A549 (cell line): ENCODE measurements around the gene MIA. TPM values are rescaled to one million over a fixed set of nuclear protein-coding genes. Genes with fewer than 3 reads are reported as not detected.

Experiments used
- ATAC-seq, 2 experiments: fragments of 200-7000 bp in 1 of 2; fragments of >200 bp in 1 of 2; cut with Nextera tagmentation in 1 of 2; cut with Tn5 transposase in 1 of 2; 3 replicates each; pipeline versions ENCODE4 v1.8.0 to v1.9.1; 2018 to 2020; ENCODE audit warnings: mild to moderate bottlenecking in 1 of 2, moderate library complexity in 1 of 2
- CTCF ChIA-PET: fragments of 300-600 bp; sonication (Branson Sonifier 250); formaldehyde crosslinking; extraction: SDS; loops from one replicate; lab custom pipeline; 2021; ENCODE audit warnings: antibody characterized with exemption, inconsistent platforms; lab: Yijun Ruan, JAX
- POLR2A ChIA-PET: fragments of 350-600 bp; formaldehyde crosslinking; extraction: SDS; loops from one replicate; lab custom pipeline; 2021; ENCODE audit warnings: antibody characterized with exemption, inconsistent platforms; lab: Yijun Ruan, JAX
- DNase-seq, 2 experiments: peaks; one replicate each; pipeline versions ENCODE4 v3.0.0 to v3.0.0-alpha.2; 2011 to 2016; ENCODE audit warnings: low read depth in 1 of 2, low spot score in 1 of 2
- FAIRE-seq: peaks from 2 replicates; lab custom pipeline; 2011; peaks lifted over from hg19 to GRCh38; lab: Jason Lieb, UNC
- H3K27ac ChIP-seq, 2 experiments: fragments of >200 bp; sonication (Bioruptor Twin); formaldehyde crosslinking; 3 replicates each; pipeline ENCODE4 v1.5.1; 2016 to 2017
- H3K4me1 ChIP-seq: fragments of >200 bp; sonication (Bioruptor Twin); formaldehyde crosslinking; 3 replicates; pipeline ENCODE4 v1.6.1; 2016
- H3K4me2 ChIP-seq: fragments of >200 bp; sonication (Bioruptor Twin); formaldehyde crosslinking; 3 replicates; pipeline ENCODE4 v1.6.1; 2016
- H3K4me3 ChIP-seq: fragments of >200 bp; sonication (Bioruptor Twin); formaldehyde crosslinking; 3 replicates; pipeline ENCODE4 v1.5.1; 2016
- H3K9me3 ChIP-seq: fragments of >200 bp; sonication (Bioruptor Twin); formaldehyde crosslinking; 3 replicates; pipeline ENCODE4 v1.6.1; 2016
- CEBPB ChIP-seq, 2 experiments: fragments of >200 bp in 1 of 2; sonication (Bioruptor Twin) in 1 of 2; formaldehyde crosslinking in 1 of 2; IDR thresholded peaks; 2 replicates each; pipeline ENCODE4 v1.6.1; 2012 to 2016
- EHMT2 ChIP-seq: fragments of 200-600 bp; sonication (generic); IDR thresholded peaks from 2 replicates; pipeline ENCODE4 v1.6.1; 2016; ENCODE audit warnings: antibody characterized with exemption, low read depth, mild to moderate bottlenecking, moderate library complexity
- HOXA7 ChIP-seq: fragments of 250-450 bp; sonication (Bioruptor Pico); IDR thresholded peaks from 2 replicates; pipeline ENCODE4 v1.5.0; 2020; ENCODE audit warnings: mild to moderate bottlenecking, moderate library complexity
- REST ChIP-seq: fragments of 200-600 bp; sonication (generic); IDR thresholded peaks from 2 replicates; pipeline ENCODE4 v1.6.1; 2016; ENCODE audit warnings: antibody characterized with exemption, mild to moderate bottlenecking, moderate library complexity
- RFX5 ChIP-seq: fragments of 450-650 bp; IDR thresholded peaks from 2 replicates; pipeline ENCODE4 v1.7.1; 2014; ENCODE audit warnings: antibody characterized with exemption, mild to moderate bottlenecking, moderate library complexity
- ZSCAN20 ChIP-seq: fragments of 250-450 bp; sonication (Bioruptor Pico); IDR thresholded peaks from 2 replicates; pipeline ENCODE4 v1.8.0; 2022; ENCODE audit warnings: mild to moderate bottlenecking, moderate library complexity
- WGBS: methylation state at CpG from one replicate; pipeline ENCODE4 v1.1.6; 2017; ENCODE audit errors: missing lambda C conversion rate; 5-methylcytosine and 5-hydroxymethylcytosine counted together
- polyA plus RNA-seq, 4 experiments: library from polyadenylated mRNA; depleted of rRNA in 3 of 4; stranded (reverse); fragments of >200 nt; fragmentation: RNase III in 1 of 4; extraction: RNeasy Plus Mini Kit Qiagen cat#74134 plus additional on column Dnase treatment in 1 of 4; gene quantifications; 2 replicates in 3 of 4; 3 replicates in 1 of 4; pipeline ENCODE4 v1.2.3, GENCODE V29; 2011 to 2017
- TF ChIP-seq, protein P1 (sequence below): fragments of 250-450 bp; sonication (Bioruptor Pico); IDR thresholded peaks from 2 replicates; pipeline ENCODE4 v1.5.0; 2020; ENCODE audit warnings: low read depth, mild to moderate bottlenecking, moderate library complexity
- TF ChIP-seq, protein P2 (sequence below): fragments of >200 bp; sonication (Bioruptor Twin); formaldehyde crosslinking; IDR thresholded peaks from 3 replicates; pipeline ENCODE4 v1.5.1; 2016
- TF ChIP-seq, protein P3 (sequence below): fragments of 150-350 bp; IDR thresholded peaks from 2 replicates; pipeline ENCODE4 v1.6.1; 2014; ENCODE audit warnings: low read depth, mild to moderate bottlenecking, low read length

The MIA gene
- polyA plus RNA-seq, 2 of the 4 experiments (the other 2 are of a cell fraction): not detected

GRCh38 chr19:40756502-40757110 lies 18.7 kb upstream of the MIA start:
- 91% methylated on average over 11 of the region's 11 CpGs for WGBS
- DNase-seq (no peak), ATAC-seq (no peak), FAIRE-seq (no peak)
- no peak overlapping the region for H3K4me2 ChIP-seq
- ChIA-PET CTCF (interaction anchor here (1.5 to 9.7 kb wide), 6 partner anchors 10 to 122 kb away, joined by 4 to 71 read pairs (median 12); partner anchors contain the start of gene RAB4B), POLR2A (interaction anchor here (0.7 to 0.8 kb wide), 2 partner anchors 21 to 36 kb away, joined by 3 to 4 read pairs; partner anchors contain the start of gene RAB4B)
- H3K4me3 ChIP-seq: no peak overlapping the region
- H3K4me1 ChIP-seq: peaks cover 40% of the 10 kb centered on the region
- TF ChIP-seq RFX5: no peak
- TF ChIP-seq, protein P1, sequence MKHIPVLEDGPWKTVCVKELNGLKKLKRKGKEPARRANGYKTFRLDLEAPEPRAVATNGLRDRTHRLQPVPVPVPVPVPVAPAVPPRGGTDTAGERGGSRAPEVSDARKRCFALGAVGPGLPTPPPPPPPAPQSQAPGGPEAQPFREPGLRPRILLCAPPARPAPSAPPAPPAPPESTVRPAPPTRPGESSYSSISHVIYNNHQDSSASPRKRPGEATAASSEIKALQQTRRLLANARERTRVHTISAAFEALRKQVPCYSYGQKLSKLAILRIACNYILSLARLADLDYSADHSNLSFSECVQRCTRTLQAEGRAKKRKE: no peak
- no peaks in the 10 kb centered on the region for H3K9me3 ChIP-seq
- no peak overlapping the region for H3K27ac ChIP-seq

DNA sequence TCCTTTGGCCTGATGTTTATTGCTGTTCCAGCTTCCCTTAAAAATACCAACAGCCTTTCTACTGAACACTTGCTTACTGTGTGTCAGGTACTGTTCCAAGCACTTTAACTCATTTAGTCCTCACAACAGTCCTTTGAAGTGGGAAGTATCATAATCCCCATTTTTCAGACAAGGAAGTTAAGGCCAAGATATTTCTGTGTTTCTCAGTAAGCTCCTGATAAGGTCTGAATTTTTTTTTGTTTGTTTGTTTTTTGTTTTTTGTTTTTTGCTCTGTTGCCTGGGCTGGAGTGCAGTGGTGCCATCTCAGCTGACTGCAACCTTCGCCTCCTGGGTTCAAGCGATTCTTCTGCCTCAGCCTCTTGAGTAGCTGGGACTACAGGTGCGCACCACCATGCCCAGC lies 16.8 kb upstream of the MIA start:
- Histone ChIP-seq H3K9me3 (no peaks in the 10 kb centered on the region), H3K4me1 (peaks cover 30% of the 10 kb centered on the region), H3K27ac (no peak overlapping the region), H3K4me3 (no peak overlapping the region), H3K4me2 (no peak overlapping the region)
- ChIA-PET CTCF (interaction anchor here (0.5 to 9.7 kb wide), 10 partner anchors 16 to 294 kb away, joined by 4 to 71 read pairs (median 4); partner anchors contain the start of genes EGLN2 and RAB4B), POLR2A (interaction anchor here (1.0 to 1.5 kb wide), 4 partner anchors 8 to 41 kb away, joined by 3 to 5 read pairs (median 4); partner anchors contain the start of genes ACTMAP, COQ8B, ITPKC and RAB4B)
- 94% methylated on average over 3 of the region's 3 CpGs for WGBS
- FAIRE-seq: peak; percentile 83
- DNase-seq: no peak
- ATAC-seq: no peak
- TF ChIP-seq, protein P2, sequence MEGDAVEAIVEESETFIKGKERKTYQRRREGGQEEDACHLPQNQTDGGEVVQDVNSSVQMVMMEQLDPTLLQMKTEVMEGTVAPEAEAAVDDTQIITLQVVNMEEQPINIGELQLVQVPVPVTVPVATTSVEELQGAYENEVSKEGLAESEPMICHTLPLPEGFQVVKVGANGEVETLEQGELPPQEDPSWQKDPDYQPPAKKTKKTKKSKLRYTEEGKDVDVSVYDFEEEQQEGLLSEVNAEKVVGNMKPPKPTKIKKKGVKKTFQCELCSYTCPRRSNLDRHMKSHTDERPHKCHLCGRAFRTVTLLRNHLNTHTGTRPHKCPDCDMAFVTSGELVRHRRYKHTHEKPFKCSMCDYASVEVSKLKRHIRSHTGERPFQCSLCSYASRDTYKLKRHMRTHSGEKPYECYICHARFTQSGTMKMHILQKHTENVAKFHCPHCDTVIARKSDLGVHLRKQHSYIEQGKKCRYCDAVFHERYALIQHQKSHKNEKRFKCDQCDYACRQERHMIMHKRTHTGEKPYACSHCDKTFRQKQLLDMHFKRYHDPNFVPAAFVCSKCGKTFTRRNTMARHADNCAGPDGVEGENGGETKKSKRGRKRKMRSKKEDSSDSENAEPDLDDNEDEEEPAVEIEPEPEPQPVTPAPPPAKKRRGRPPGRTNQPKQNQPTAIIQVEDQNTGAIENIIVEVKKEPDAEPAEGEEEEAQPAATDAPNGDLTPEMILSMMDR: no peak
- TF ChIP-seq EHMT2 (no peak), HOXA7 (no peak), REST (no peak), CEBPB (IDR thresholded peaks at IDR 0.05) (no peak)
- TF ChIP-seq, protein P3, sequence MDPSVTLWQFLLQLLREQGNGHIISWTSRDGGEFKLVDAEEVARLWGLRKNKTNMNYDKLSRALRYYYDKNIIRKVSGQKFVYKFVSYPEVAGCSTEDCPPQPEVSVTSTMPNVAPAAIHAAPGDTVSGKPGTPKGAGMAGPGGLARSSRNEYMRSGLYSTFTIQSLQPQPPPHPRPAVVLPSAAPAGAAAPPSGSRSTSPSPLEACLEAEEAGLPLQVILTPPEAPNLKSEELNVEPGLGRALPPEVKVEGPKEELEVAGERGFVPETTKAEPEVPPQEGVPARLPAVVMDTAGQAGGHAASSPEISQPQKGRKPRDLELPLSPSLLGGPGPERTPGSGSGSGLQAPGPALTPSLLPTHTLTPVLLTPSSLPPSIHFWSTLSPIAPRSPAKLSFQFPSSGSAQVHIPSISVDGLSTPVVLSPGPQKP: no peak

DNA sequence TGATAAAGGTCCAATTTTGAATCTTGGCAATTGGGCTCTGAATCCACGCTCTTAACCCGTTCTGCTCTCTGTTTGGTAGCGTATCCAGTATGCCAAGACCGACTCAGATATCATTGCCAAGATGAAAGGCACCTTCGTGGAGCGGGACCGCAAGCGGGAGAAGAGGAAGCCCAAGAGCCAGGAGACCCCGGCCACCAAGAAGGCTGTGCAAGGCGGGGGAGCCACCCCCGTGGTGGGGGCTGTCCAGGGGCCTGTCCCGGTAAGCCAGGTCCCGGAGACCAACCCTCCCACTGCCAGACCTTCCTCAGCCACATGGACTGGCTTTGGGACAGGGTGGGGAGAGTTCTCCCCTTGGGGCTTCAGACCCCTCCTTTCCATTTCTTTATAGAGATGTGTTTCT lies 16.0 kb upstream of the MIA start:
- DNase-seq (no peak), ATAC-seq (no peak), FAIRE-seq (no peak)
- Histone ChIP-seq H3K9me3 (no peaks in the 10 kb centered on the region), H3K27ac (no peak overlapping the region), H3K4me1 (peaks cover 21% of the 10 kb centered on the region), H3K4me3 (no peak overlapping the region), H3K4me2 (no peak overlapping the region)
- ChIA-PET POLR2A (interaction anchor here (0.6 to 1.5 kb wide), 3 partner anchors 9 to 1113 kb away, joined by 3 to 5 read pairs (median 4); partner anchors contain the start of genes ACTMAP and RAB4B), CTCF (interaction anchor here (0.6 to 9.7 kb wide), 5 partner anchors 15 to 244 kb away, joined by 3 to 71 read pairs (median 4); partner anchors contain the start of gene RAB4B)
- TF ChIP-seq ZSCAN20: no peak
- TF ChIP-seq, protein P1: no peak
- 94% methylated on average over 13 of the region's 13 CpGs for WGBS
